Astrocyte of the cerebellum (primary cell): ENCODE measurements around the gene SDF4.

Experiments used
- DNase-seq: peaks from one replicate; pipeline ENCODE4 v3.0.0-alpha.2; 2011; ENCODE audit warnings: low read depth
- H3K4me3 ChIP-seq: 2 replicates; pipeline ENCODE4 v1.5.1; 2011; ENCODE audit warnings: mild to moderate bottlenecking, low read depth, low read length, moderate library complexity
- CTCF ChIP-seq: IDR thresholded peaks from 2 replicates; pipeline ENCODE4 v1.5.1; 2012; ENCODE audit warnings: low read length, low read depth, moderate library complexity, mild to moderate bottlenecking; ENCODE audit errors: missing control alignments
- in situ Hi-C: cut with HindIII; loops from 2 replicates; pipeline ENCODE4 v1.10.0; 2017; ENCODE audit warnings: low sequenced_read_pairs

Gene SDF4

GRCh38 chr1:1234180-1234808 lies 2.5 kb upstream of the SDF4 start:
- no peak for TF ChIP-seq CTCF
- in situ Hi-C loops = no loop called here
- H3K4me3 ChIP-seq = no peak overlapping the region
- no peak for DNase-seq

- no peak for TF ChIP-seq CTCF
These were observed 1.7 kb upstream of the SDF4 start for GRCh38 chr1:1233567-1233892.

GRCh38 chr1:1232796-1233566 lies 1.2 kb upstream of the SDF4 start:
- DNase-seq = no peak
- TF ChIP-seq CTCF = no peak
- no peak overlapping the region for H3K4me3 ChIP-seq
- in situ Hi-C loops = no loop called here

More at GRCh38 chr1:1233567-1233892, 1.7 kb upstream of the SDF4 start:
- no peak for DNase-seq
- in situ Hi-C loops = no loop called here
- H3K4me3 ChIP-seq = no peak overlapping the region

- no peak for TF ChIP-seq CTCF
- no peak for DNase-seq
- H3K4me3 ChIP-seq = peak within 1 kb of the TSS; percentile 86
- in situ Hi-C loops = no loop called here
These were observed 501 bp upstream of the SDF4 start, which contains the start of gene B3GALT6 for GRCh38 chr1:1232208-1232795. Gene B3GALT6, plus strand, starts transcription at chr1:1232237. Its CDS starts 42 bp downstream, at chr1:1232279.

GRCh38 chr1:1230656-1231399 lies 973 bp downstream of the SDF4 start:
- TF ChIP-seq CTCF = peak; percentile 37
- peak; percentile 23 for DNase-seq
- H3K4me3 ChIP-seq = peak overlapping the region; percentile 86
- in situ Hi-C loops = no loop called here

GRCh38 chr1:1229770-1230169 lies 2.0 kb downstream of the SDF4 start:
- TF ChIP-seq CTCF = no peak

More at GRCh38 chr1:1229770-1230169, 2.0 kb downstream of the SDF4 start:
- no peak for DNase-seq
- H3K4me3 ChIP-seq = no peak overlapping the region
- in situ Hi-C loops = no loop called here
